Right lobe of liver (tissue), 6 donors: Measurements from ENCODE around the gene USP44. TPM values are rescaled to one million over a fixed set of nuclear protein-coding genes. Genes with fewer than 3 reads are reported as not detected.

ENCODE experiments used
- ATAC-seq, 4 donors: fragments of 200-7000 bp; cut with Tn5 transposase; one replicate each; pipeline ENCODE4 v1.9.1; 2020; ENCODE audit warnings: mild to moderate bottlenecking in 4 of 4, moderate library complexity in 4 of 4
- DNase-seq, 3 donors: peaks; one replicate each; pipeline ENCODE4 v3.0.0-alpha.2; 2020
- H3K27ac ChIP-seq, 3 donors: fragments of 200-600 bp; one replicate each; pipeline ENCODE4 v1.8.0; 2022
- H3K27me3 ChIP-seq, 2 donors: fragments of 200-600 bp; one replicate each; pipeline ENCODE4 v1.8.0; 2022
- H3K36me3 ChIP-seq, 4 donors: fragments of 200-600 bp; sonication (generic) in 1 of 4; one replicate each; pipeline versions ENCODE4 v1.5.1 to v1.8.0; 2017 to 2022; ENCODE audit warnings: control low read depth in 1 of 4
- H3K4me1 ChIP-seq, 4 donors: fragments of 200-600 bp; sonication (generic) in 1 of 4; one replicate each; pipeline versions ENCODE4 v1.5.1 to v1.8.0; 2017 to 2022; ENCODE audit warnings: control low read depth in 1 of 4
- H3K4me3 ChIP-seq, 3 donors: fragments of 200-600 bp; one replicate each; pipeline ENCODE4 v1.8.0; 2022
- H3K9me3 ChIP-seq, 4 donors: fragments of 200-600 bp; sonication (generic) in 1 of 4; one replicate each; pipeline versions ENCODE4 v1.5.1 to v1.8.0; 2017 to 2022; ENCODE audit warnings: control low read depth in 1 of 4
- CTCF ChIP-seq, 4 donors: fragments of 200-600 bp in 3 of 4; fragments of 450-650 bp in 1 of 4; IDR thresholded peaks; one replicate each; pipeline versions ENCODE4 v1.5.1 to v1.8.0; 2016 to 2022; ENCODE audit warnings: antibody characterized with exemption in 4 of 4, mild to moderate bottlenecking in 2 of 4
- POLR2A ChIP-seq: fragments of 450-650 bp; IDR thresholded peaks from one replicate; pipeline ENCODE4 v1.6.1; 2017; ENCODE audit warnings: antibody characterized with exemption, mild to moderate bottlenecking
- WGBS: methylation state at CpG from one replicate; pipeline ENCODE4 v1.1.6; 2018; ENCODE audit warnings: low coverage, low lambda C conversion rate; ENCODE audit not compliant: insufficient coverage; ENCODE audit errors: missing lambda C conversion rate; 5-methylcytosine and 5-hydroxymethylcytosine counted together
- intact Hi-C, 2 donors: fragments of 100-400 bp; cut with DNase I; formaldehyde crosslinking; loops; one replicate each; pipeline versions ENCODE4 v1.11.2 to v1.14.1; 2022
- total RNA-seq, 6 experiments: library from RNA; depleted of rRNA in 2 of 6; stranded (reverse); fragments of >200 nt in 2 of 6; fragmentation: NEBNext Ultra II Directional in 3 of 6; extraction: Animal tissue kit (Norgen Biotek cat#: 25700) in 3 of 6; gene quantifications; one replicate each; pipeline versions ENCODE4 v1.1.0 to v1.2.4, GENCODE V29; 2016 to 2023
- donor health status: DM: no; HTN: yes; CAD: no.
- donor health status: DM: no; HTN: no; CAD: no.
- donor health status: DM: no; HTN: no; CAD: no.
- donor health status: DM: no; HTN: yes; CAD: no.
- donor health status: DM: no; HTN: yes; CAD: no.

The USP44 gene
- total RNA-seq, 6 experiments from 2014 or later: 0.22 to 0.31 (median 0.23) TPM; not detected in 2

- H3K9me3 ChIP-seq: no peaks in the 10 kb centered on the region
- H3K4me1 ChIP-seq: peaks cover 0 to 8% (median 2%) of the 10 kb centered on the region in 4 donors
- no peak overlapping the region for H3K4me3 ChIP-seq
- intact Hi-C loops: no loop called here
- ATAC-seq: no peak
- DNase-seq: no peak
- 97% methylated on average over 3 of the region's 5 CpGs for WGBS
- TF ChIP-seq POLR2A (no peak), CTCF (IDR thresholded peaks at IDR 0.05) (no peak)
- H3K36me3 ChIP-seq: peaks cover 0 to 51% (median 15%) of the 10 kb centered on the region in 4 donors
- no peak overlapping the region for H3K27ac ChIP-seq
- no peaks in the 10 kb centered on the region for H3K27me3 ChIP-seq
Observed at GRCh38 chr12:95498968-95499367, 52.3 kb downstream of the USP44 start.

- TF ChIP-seq CTCF (IDR thresholded peaks at IDR 0.05) (no peak), POLR2A (no peak)
- no peak for DNase-seq
- no peaks in the 10 kb centered on the region for H3K4me1 ChIP-seq
- no peaks in the 10 kb centered on the region for H3K9me3 ChIP-seq
- 100% methylated on average over 4 of the region's 4 CpGs for WGBS
- ATAC-seq: no peak
- H3K27me3 ChIP-seq: no peaks in the 10 kb centered on the region
- H3K4me3 ChIP-seq: no peak overlapping the region
- H3K27ac ChIP-seq: no peak overlapping the region
- intact Hi-C loops: no loop called here
- peaks cover 0 to 51% (median 15%) of the 10 kb centered on the region in 4 donors for H3K36me3 ChIP-seq
Observed at GRCh38 chr12:95497031-95497430, 54.2 kb downstream of the USP44 start.

GRCh38 chr12:95495433-95495832 lies 55.8 kb downstream of the USP44 start:
- peaks cover 0 to 51% (median 15%) of the 10 kb centered on the region in 4 donors for H3K36me3 ChIP-seq
- no peak for ATAC-seq
- no peaks in the 10 kb centered on the region for H3K27me3 ChIP-seq
- no peak overlapping the region for H3K4me3 ChIP-seq
- no peak for DNase-seq
- no peak for TF ChIP-seq POLR2A
- no peak for TF ChIP-seq CTCF (IDR thresholded peaks at IDR 0.05)
- no peaks in the 10 kb centered on the region for H3K4me1 ChIP-seq
- 82% methylated on average over 1 of the region's 1 CpG for WGBS
- H3K27ac ChIP-seq: no peak overlapping the region
- intact Hi-C loops: no loop called here
- no peaks in the 10 kb centered on the region for H3K9me3 ChIP-seq

GRCh38 chr12:95494888-95495287 lies 56.4 kb downstream of the USP44 start:
- H3K36me3 ChIP-seq: peaks cover 0 to 53% (median 15%) of the 10 kb centered on the region in 4 donors
- no peaks in the 10 kb centered on the region for H3K27me3 ChIP-seq
- H3K4me3 ChIP-seq: no peak overlapping the region
- intact Hi-C loops: no loop called here
- no peak for TF ChIP-seq CTCF (IDR thresholded peaks at IDR 0.05)
- no peak for TF ChIP-seq POLR2A
- ATAC-seq: peak in 3 of 4 donors; percentile 35 to 64 (median 48)
- no peaks in the 10 kb centered on the region for H3K9me3 ChIP-seq
- no peaks in the 10 kb centered on the region for H3K4me1 ChIP-seq
- no peak overlapping the region for H3K27ac ChIP-seq
- WGBS: 57% methylated on average over 2 of the region's 2 CpGs
- no peak for DNase-seq

- 70% methylated on average over 2 of the region's 2 CpGs for WGBS
- Histone ChIP-seq H3K9me3 (no peaks in the 10 kb centered on the region), H3K4me1 (no peaks in the 10 kb centered on the region), H3K4me3 (no peak overlapping the region), H3K27me3 (no peaks in the 10 kb centered on the region), H3K36me3 (peaks cover 0 to 40% (median 15%) of the 10 kb centered on the region in 4 donors), H3K27ac (no peak overlapping the region)
- intact Hi-C loops: no loop called here
- TF ChIP-seq CTCF (IDR thresholded peaks at IDR 0.05) (no peak), POLR2A (no peak)
- DNase-seq: no peak
- ATAC-seq: peak in 2 of 4 donors; percentile 52 to 60
Observed at GRCh38 chr12:95492462-95492861, 58.8 kb downstream of the USP44 start.
